Activated B cell treated with CpG ODN at 0.5 μM for 24 hours (primary cell): ENCODE results near the gene BRF1. TPM values are rescaled to one million over a fixed set of nuclear protein-coding genes. Genes with fewer than 3 reads are reported as not detected.
"Not testable (repeated sequence)": the region's sequence is repeated elsewhere in the genome, so short reads cannot be mapped to it uniquely, and the experiment has no call there.

ENCODE experiments used
- ATAC-seq: fragments of 200-7000 bp; cut with Tn5 transposase; one replicate; pipeline ENCODE4 v1.10.0; 2021; ENCODE audit warnings: low read depth, mild to moderate bottlenecking, moderate library complexity
- CTCF ChIA-PET: fragments of 350-600 bp; sonication (Branson Sonifier 250); formaldehyde crosslinking; loops from one replicate; lab custom pipeline; 2021; ENCODE audit warnings: antibody characterized with exemption; lab: Charles Lee
- POLR2A ChIA-PET: fragments of 350-600 bp; sonication (Branson Sonifier 250); formaldehyde crosslinking; loops from one replicate; lab custom pipeline; 2021; ENCODE audit warnings: antibody characterized with exemption; lab: Charles Lee
- DNase-seq: peaks from one replicate; pipeline ENCODE4 v3.0.0; 2022
- H3K27ac Mint-ChIP-seq: one replicate; pipeline ENCODE4 v1.8.0; 2020; ENCODE audit warnings: mixed read lengths
- H3K27me3 Mint-ChIP-seq: one replicate; pipeline ENCODE4 v1.8.0; 2021; ENCODE audit warnings: mixed read lengths
- H3K36me3 Mint-ChIP-seq: one replicate; pipeline ENCODE4 v1.8.0; 2021; ENCODE audit warnings: low read depth, mixed read lengths
- H3K4me1 Mint-ChIP-seq: one replicate; pipeline ENCODE4 v1.8.0; 2021; ENCODE audit warnings: mixed read lengths
- H3K4me3 Mint-ChIP-seq: one replicate; pipeline ENCODE4 v1.8.0; 2020; ENCODE audit warnings: mild to moderate bottlenecking, mixed read lengths
- H3K9me3 Mint-ChIP-seq: one replicate; pipeline ENCODE4 v1.8.0; 2020; ENCODE audit warnings: mixed read lengths
- intact Hi-C: fragments of 100-400 bp; cut with micrococcal nuclease; formaldehyde crosslinking; loops from one replicate; pipeline ENCODE4 v1.15.1; 2024
- total RNA-seq: library from RNA; stranded (reverse); gene quantifications from 2 replicates; pipeline ENCODE4 v1.2.3, GENCODE V29; 2022
- TF ChIP-seq, protein P1 (sequence below): fragments of 200-600 bp; IDR thresholded peaks from one replicate; pipeline ENCODE4 v1.8.0; 2022; ENCODE audit warnings: antibody characterized with exemption, mild to moderate bottlenecking

Gene BRF1
- total RNA-seq, 1 donor from 2014 or later: 32.8 TPM

DNA sequence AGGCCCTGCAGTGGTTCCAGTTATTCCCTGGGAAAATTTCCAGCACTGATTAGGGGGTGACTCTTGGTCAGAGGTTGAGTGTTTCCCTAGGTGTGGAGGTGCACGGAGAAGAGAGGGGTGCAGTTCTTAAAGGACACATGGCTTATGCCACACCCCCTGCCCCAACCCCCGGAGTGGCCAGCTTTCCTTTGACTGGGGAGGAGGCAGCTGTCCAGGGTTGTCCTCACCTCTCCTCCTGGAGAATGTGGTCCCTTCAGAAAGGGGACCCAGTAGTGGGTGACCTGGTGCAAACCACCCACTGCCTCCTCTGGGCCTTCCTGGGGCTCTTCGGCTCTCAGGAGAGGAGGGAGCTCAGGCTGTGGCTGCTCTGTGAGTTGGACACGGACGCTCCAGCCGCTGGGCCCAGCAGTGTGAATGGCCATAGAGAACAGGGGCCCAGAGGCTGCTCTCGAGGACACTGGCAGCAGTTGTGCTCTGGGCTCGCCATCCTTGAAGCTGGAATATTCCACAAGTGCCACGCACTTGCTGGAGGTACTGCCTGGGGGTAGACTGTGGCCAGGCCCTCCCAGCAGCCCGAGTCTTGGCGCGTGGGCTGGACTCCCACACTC, 27.4 kb upstream of the BRF1 start:
- Mint-ChIP-seq H3K4me3 (no peak overlapping the region), H3K4me1 (peaks cover 20% of the 10 kb centered on the region), H3K27me3 (no peaks in the 10 kb centered on the region), H3K36me3 (no peaks in the 10 kb centered on the region), H3K9me3 (no peaks in the 10 kb centered on the region), H3K27ac (no peak overlapping the region)
- ATAC-seq (no peak), DNase-seq (no peak)
- intact Hi-C loops: no loop called here
- ChIA-PET POLR2A (no interaction called here), CTCF (no interaction called here)
- TF ChIP-seq, protein P1, sequence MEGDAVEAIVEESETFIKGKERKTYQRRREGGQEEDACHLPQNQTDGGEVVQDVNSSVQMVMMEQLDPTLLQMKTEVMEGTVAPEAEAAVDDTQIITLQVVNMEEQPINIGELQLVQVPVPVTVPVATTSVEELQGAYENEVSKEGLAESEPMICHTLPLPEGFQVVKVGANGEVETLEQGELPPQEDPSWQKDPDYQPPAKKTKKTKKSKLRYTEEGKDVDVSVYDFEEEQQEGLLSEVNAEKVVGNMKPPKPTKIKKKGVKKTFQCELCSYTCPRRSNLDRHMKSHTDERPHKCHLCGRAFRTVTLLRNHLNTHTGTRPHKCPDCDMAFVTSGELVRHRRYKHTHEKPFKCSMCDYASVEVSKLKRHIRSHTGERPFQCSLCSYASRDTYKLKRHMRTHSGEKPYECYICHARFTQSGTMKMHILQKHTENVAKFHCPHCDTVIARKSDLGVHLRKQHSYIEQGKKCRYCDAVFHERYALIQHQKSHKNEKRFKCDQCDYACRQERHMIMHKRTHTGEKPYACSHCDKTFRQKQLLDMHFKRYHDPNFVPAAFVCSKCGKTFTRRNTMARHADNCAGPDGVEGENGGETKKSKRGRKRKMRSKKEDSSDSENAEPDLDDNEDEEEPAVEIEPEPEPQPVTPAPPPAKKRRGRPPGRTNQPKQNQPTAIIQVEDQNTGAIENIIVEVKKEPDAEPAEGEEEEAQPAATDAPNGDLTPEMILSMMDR: no peak

- H3K27ac Mint-ChIP-seq, DNase-seq, intact Hi-C loops, H3K9me3 Mint-ChIP-seq, H3K4me3 Mint-ChIP-seq, POLR2A ChIA-PET, ATAC-seq, CTCF ChIA-PET, H3K27me3 Mint-ChIP-seq, H3K36me3 Mint-ChIP-seq: not testable (repeated sequence)
- peaks cover 18% of the 10 kb centered on the region for H3K4me1 Mint-ChIP-seq
Observed at GRCh38 chr14:105327695-105328045, 26.9 kb upstream of the BRF1 start.

DNA sequence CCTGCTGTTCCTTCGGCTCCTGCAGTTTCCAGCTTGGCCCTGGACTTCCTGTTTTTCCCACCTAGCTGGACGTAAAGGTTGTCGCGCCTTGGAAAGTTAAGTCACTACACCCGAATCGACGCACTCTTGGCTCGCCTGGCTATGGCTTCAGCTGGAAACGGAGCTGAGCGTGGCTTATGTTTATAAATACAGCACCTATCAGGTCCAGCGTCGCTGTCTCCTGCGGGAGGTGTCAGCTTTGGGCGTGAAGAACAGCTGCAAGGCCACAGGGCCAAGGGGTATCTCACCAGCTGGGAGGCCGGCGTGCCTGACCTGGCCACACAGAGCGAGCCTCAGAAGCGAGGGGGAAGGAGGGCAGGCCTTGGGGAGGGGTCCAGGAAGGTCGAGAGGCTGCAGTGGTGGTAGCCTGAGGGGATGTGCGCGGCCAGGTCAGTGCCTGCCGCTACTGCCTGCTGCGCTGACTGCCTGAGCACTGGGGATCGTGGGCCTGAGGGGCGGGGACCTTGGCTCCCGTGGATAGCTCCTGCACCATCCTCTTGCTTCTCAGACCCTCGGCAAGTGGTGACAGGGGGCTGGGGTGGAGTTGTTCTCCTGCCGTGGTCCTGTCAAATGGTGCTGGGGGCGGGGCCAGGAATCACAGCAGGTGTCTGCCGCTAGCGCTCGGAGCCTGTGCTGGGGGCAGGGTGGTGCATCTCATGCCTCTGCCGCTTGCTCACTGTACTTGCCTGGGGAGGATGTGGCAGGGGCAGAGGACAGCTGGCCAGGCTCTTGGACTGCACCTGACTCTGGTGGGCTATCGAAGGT, 26.3 kb upstream of the BRF1 start:
- intact Hi-C loops: no loop called here
- no peak for ATAC-seq
- Mint-ChIP-seq H3K9me3 (no peaks in the 10 kb centered on the region), H3K36me3 (no peaks in the 10 kb centered on the region), H3K27ac (no peak overlapping the region), H3K4me3 (no peak overlapping the region), H3K4me1 (peaks cover 18% of the 10 kb centered on the region), H3K27me3 (no peaks in the 10 kb centered on the region)
- CTCF ChIA-PET: no interaction called here
- DNase-seq: no peak
- POLR2A ChIA-PET: no interaction called here
- TF ChIP-seq, protein P1: no peak

DNA sequence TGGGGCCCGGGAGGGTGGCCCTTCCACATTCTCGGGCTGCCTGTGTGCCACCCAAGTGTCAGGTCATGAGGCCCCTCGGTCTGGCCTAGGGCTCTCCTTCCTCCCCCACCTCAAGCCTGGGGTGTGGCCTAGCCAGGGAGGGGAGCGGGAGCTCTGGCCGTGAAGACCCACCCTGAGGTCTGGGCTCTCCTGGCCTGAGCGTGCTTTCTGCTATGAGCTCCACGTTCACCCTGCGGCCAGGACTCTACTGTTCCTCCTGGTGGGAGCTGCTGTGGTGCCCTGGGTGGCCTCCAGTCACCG, 25.7 kb upstream of the BRF1 start:
- peaks cover 14% of the 10 kb centered on the region for H3K4me1 Mint-ChIP-seq
- no peaks in the 10 kb centered on the region for H3K36me3 Mint-ChIP-seq
- intact Hi-C loops: no loop called here
- H3K4me3 Mint-ChIP-seq: no peak overlapping the region
- H3K27me3 Mint-ChIP-seq: no peaks in the 10 kb centered on the region
- ATAC-seq: no peak
- ChIA-PET POLR2A (no interaction called here), CTCF (no interaction called here)
- H3K9me3 Mint-ChIP-seq: no peaks in the 10 kb centered on the region
- DNase-seq: no peak
- TF ChIP-seq, protein P1: no peak
- no peak overlapping the region for H3K27ac Mint-ChIP-seq

DNA sequence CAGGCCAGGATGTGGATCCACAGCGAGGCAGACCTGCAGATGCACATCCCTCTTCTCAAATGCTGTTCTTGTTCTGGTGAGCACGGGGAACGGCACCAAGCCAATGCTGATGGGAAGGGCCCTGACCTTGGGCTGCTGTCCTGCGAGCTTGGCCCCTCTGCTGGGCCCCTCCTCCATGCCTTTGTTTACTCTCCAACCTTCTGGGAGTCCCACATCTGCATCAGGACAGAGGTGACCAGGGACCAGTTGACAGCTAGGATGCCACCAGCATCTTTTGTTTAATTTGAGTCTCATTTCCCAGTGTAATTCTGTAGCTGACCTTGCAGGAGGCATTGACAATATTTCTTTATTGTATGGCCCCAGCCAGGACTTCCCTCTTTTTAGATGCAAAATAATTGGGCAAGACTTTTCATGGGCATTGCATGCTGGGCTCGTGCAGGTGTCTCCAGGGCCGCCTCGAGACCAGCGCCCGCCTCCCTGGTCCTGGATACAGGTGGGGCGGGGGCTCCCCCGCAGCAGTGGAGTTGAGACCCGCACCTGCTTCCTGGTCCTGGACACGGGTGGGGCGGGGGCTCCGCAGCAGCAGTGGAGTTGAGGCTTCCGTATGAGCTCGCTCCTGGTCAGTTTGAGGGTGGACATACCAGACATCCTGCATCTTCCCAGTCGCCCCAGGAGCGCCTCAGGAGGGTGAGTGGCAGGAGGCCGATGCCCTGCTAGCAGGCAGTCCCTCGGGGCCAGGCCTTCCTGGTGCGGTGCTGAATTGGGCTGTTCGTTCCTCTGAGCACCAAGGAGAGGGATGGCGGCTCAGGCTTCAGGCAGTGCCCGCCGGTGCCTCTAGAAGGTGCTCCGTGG, 25.1 kb upstream of the BRF1 start:
- POLR2A ChIA-PET: no interaction called here
- DNase-seq (no peak), ATAC-seq (no peak)
- Mint-ChIP-seq H3K36me3 (no peaks in the 10 kb centered on the region), H3K4me3 (no peak overlapping the region), H3K27ac (no peak overlapping the region), H3K4me1 (peaks cover 11% of the 10 kb centered on the region), H3K9me3 (no peaks in the 10 kb centered on the region), H3K27me3 (no peaks in the 10 kb centered on the region)
- intact Hi-C loops: no loop called here
- CTCF ChIA-PET: no interaction called here
- TF ChIP-seq, protein P1: no peak
